ENCODE results near the gene KRT17.

KRT17 gene

GRCh38 chr17:41657936-41658335 is 33.6 kb upstream of the KRT17 start:
- TF ChIP-seq, protein P1, sequence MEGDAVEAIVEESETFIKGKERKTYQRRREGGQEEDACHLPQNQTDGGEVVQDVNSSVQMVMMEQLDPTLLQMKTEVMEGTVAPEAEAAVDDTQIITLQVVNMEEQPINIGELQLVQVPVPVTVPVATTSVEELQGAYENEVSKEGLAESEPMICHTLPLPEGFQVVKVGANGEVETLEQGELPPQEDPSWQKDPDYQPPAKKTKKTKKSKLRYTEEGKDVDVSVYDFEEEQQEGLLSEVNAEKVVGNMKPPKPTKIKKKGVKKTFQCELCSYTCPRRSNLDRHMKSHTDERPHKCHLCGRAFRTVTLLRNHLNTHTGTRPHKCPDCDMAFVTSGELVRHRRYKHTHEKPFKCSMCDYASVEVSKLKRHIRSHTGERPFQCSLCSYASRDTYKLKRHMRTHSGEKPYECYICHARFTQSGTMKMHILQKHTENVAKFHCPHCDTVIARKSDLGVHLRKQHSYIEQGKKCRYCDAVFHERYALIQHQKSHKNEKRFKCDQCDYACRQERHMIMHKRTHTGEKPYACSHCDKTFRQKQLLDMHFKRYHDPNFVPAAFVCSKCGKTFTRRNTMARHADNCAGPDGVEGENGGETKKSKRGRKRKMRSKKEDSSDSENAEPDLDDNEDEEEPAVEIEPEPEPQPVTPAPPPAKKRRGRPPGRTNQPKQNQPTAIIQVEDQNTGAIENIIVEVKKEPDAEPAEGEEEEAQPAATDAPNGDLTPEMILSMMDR (IDR thresholded peaks at IDR 0.05; ENCODE audit: extremely low read depth, missing control alignments) = no peak
- no peak for DNase-seq (ENCODE audit: low spot score)

DNA sequence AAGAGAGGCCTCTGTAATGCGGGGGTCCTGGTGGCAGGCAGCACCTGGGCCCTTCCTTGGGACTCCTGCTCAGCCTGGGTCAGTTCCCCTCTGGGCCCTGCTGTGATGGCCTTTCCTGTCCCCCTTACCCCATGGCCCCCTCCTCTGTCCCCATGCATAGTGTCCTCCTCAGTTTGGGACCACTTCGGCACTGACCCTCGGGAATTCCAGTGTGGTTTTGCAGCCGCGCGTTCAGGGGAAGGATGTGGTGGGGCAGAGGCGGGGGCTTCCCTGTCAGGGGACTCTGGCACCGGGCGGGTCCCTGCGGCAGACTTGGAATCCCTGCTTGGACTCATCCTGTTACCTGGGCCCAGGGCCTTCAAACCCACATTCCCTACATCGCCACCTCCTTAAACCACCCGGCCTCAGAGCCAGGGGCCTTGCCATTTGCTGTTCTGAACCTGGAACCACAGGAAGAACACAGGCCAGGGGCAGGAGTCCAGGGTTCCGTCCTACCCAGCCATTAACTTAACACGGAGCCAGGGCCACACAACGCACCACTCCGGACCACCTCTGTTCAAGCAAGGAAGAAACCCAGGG is 32.9 kb upstream of the KRT17 start:
- TF ChIP-seq, protein P1 (IDR thresholded peaks at IDR 0.05; ENCODE audit: extremely low read depth, missing control alignments) = no peak
- no peak for DNase-seq (ENCODE audit: low spot score)

- no peak for DNase-seq (ENCODE audit: low spot score)
- TF ChIP-seq, protein P1 (IDR thresholded peaks at IDR 0.05; ENCODE audit: extremely low read depth, missing control alignments) = no peak
Measured at GRCh38 chr17:41656249-41657023, 32.1 kb upstream of the KRT17 start.

- no peak for DNase-seq (ENCODE audit: low spot score)
- TF ChIP-seq, protein P1 (IDR thresholded peaks at IDR 0.05; ENCODE audit: extremely low read depth, missing control alignments) = no peak
Measured at GRCh38 chr17:41655611-41656111, 31.3 kb upstream of the KRT17 start.

GRCh38 chr17:41654678-41655607 is 30.6 kb upstream of the KRT17 start:
- DNase-seq (ENCODE audit: low spot score) = no peak
- TF ChIP-seq, protein P1 (IDR thresholded peaks at IDR 0.05; ENCODE audit: extremely low read depth, missing control alignments) = no peak

DNA sequence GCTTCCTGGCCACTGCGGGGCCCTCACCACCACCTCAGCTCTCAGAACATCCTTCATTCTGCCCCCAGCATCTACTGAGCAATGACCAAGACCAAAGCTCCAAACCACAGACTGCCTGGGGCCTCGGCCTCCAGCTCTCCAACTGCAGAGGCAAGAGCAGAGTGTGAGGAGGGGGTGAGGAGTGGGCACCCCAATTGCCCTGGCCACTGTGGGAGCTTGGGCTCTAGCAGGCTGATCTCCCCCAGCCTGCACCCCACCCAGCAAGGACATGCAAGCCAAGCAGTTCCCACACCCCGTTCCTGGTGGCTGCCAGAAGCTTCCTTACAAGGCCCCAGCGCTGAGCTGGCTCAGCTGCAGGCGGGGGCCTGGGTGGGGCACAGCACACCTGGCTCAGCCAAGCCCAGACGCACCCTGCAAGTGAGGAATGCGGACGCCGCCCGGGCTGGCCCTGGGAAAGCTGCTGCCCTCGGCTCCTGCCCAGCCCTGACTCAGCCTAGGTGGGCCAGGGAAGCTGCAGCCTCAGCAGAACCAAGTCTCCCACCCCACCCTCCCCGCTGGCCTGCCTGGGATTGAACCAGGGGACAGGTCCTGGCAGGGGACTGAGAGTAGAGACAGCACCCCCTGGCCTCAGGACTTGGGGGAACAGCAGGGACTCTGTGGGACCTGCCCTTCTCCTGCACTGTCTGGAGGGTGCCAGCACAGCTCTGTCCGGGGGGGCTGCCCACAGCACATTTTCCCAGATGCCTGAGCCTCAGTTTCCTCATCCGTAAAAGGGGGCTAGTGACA is 29.7 kb upstream of the KRT17 start:
- no peak for DNase-seq (ENCODE audit: low spot score)
- TF ChIP-seq, protein P1 (IDR thresholded peaks at IDR 0.05; ENCODE audit: extremely low read depth, missing control alignments) = no peak
